GM06990 (cell line): ENCODE data around the gene HSPG2.
"Not testable (repeated sequence)": the region's sequence is repeated elsewhere in the genome, so short reads cannot be mapped to it uniquely, and the experiment has no call there.

Experiments used
- DNase-seq: peaks from one replicate; pipeline ENCODE4 v3.0.0-alpha.2; 2011; ENCODE audit not compliant: insufficient read length; ENCODE audit errors: extremely low read depth
- H3K27me3 ChIP-seq: replicated peaks from 2 replicates; pipeline ENCODE4 v1.6.0; 2011; ENCODE audit warnings: low read length; ENCODE audit not compliant: control insufficient read depth, insufficient read depth
- H3K36me3 ChIP-seq: 2 replicates; pipeline ENCODE4 v1.5.1; 2011; ENCODE audit warnings: low read length; ENCODE audit not compliant: control insufficient read depth, insufficient read depth
- H3K4me3 ChIP-seq: replicated peaks from 2 replicates; pipeline ENCODE4 v1.5.1; 2011; ENCODE audit warnings: low read depth, mild to moderate bottlenecking, control low read depth, low read length
- CTCF ChIP-seq: IDR thresholded peaks from 2 replicates; pipeline ENCODE4 v1.5.1; 2011; ENCODE audit warnings: low read length, control low read depth, mild to moderate bottlenecking, inconsistent platforms; ENCODE audit not compliant: insufficient read depth, poor library complexity, severe bottlenecking

The HSPG2 gene

GRCh38 chr1:21827141-21827679 is 109.9 kb downstream of the HSPG2 start:
- Histone ChIP-seq H3K4me3 (no peak overlapping the region), H3K36me3 (no peaks in the 10 kb centered on the region), H3K27me3 (no peaks in the 10 kb centered on the region; the same call in 1 of the 2 replicates)
- no peak for DNase-seq
- TF ChIP-seq CTCF: no peak

- H3K4me3 ChIP-seq, H3K27me3 ChIP-seq, DNase-seq, H3K36me3 ChIP-seq: not testable (repeated sequence)
These were observed 110.4 kb downstream of the HSPG2 start for GRCh38 chr1:21826694-21827093.

- DNase-seq: no peak
- Histone ChIP-seq H3K27me3 (no peaks in the 10 kb centered on the region; the same call in 1 of the 2 replicates), H3K36me3 (no peaks in the 10 kb centered on the region), H3K4me3 (no peak overlapping the region)
- TF ChIP-seq CTCF: no peak
These were observed 111.7 kb downstream of the HSPG2 start for GRCh38 chr1:21825393-21825792.

GRCh38 chr1:21824926-21825325 is 112.2 kb downstream of the HSPG2 start:
- no peak for TF ChIP-seq CTCF
- H3K4me3 ChIP-seq: no peak overlapping the region
- H3K27me3 ChIP-seq: no peaks in the 10 kb centered on the region; the same call in 1 of the 2 replicates
- DNase-seq: no peak
- H3K36me3 ChIP-seq: no peaks in the 10 kb centered on the region

- TF ChIP-seq CTCF: no peak
These were observed 113.0 kb downstream of the HSPG2 start for GRCh38 chr1:21823980-21824702.

GRCh38 chr1:21823206-21823979 is 113.7 kb downstream of the HSPG2 start:
- H3K36me3 ChIP-seq: no peaks in the 10 kb centered on the region
- H3K27me3 ChIP-seq: no peaks in the 10 kb centered on the region; the same call in 1 of the 2 replicates
- H3K4me3 ChIP-seq: no peak overlapping the region
- DNase-seq: no peak
- no peak for TF ChIP-seq CTCF

More at GRCh38 chr1:21823980-21824702, 113.0 kb downstream of the HSPG2 start:
- no peaks in the 10 kb centered on the region for H3K36me3 ChIP-seq
- no peaks in the 10 kb centered on the region; the same call in 1 of the 2 replicates for H3K27me3 ChIP-seq
- H3K4me3 ChIP-seq: no peak overlapping the region
- no peak for DNase-seq
